Measurements from ENCODE around the gene VPS50.
"Not testable (repeated sequence)": the region's sequence is repeated elsewhere in the genome, so short reads cannot be mapped to it uniquely, and the experiment has no call there.

The VPS50 gene

DNA sequence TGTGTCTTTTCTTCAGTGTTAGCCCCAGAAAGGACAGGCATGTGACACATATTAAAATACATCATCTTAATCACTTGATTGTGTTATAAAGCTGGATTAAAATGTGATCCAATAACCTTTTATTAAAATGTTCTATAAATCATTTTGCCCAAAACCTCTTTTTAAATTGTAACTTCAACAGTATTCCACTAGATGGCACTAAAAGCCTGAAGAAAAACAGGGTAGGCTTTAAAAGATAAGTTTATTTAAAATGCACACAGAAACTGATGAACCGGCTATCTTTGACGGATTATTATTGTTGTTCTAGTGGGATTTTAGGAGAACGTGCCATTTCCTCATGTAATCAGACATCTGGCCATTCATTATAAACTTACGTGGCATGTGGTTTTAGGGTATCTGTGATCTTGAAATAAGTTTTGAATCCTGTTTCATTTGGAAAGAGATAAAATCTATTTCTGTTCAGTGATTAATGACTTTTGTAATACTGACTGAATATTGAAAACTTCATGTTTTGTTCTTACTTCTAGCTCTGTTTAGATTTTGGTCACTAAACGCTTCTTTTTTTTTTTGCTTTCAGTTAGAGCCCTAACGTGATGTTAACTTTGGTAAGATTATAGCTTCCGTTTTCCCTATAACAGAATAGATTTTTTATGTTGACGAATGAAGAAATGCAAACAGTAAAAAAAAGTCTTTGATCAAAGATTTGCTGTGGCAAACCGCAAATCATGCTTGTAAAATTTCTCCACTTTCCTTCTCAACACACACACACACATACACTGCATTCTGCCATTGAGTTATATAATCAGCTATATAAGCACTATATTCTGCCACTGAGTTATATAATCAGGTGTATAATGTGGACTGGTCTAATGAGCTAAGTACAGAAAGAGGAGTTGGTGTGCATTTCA, 13.6 kb downstream of the VPS50 start:
- DNase-seq = no peak

DNA sequence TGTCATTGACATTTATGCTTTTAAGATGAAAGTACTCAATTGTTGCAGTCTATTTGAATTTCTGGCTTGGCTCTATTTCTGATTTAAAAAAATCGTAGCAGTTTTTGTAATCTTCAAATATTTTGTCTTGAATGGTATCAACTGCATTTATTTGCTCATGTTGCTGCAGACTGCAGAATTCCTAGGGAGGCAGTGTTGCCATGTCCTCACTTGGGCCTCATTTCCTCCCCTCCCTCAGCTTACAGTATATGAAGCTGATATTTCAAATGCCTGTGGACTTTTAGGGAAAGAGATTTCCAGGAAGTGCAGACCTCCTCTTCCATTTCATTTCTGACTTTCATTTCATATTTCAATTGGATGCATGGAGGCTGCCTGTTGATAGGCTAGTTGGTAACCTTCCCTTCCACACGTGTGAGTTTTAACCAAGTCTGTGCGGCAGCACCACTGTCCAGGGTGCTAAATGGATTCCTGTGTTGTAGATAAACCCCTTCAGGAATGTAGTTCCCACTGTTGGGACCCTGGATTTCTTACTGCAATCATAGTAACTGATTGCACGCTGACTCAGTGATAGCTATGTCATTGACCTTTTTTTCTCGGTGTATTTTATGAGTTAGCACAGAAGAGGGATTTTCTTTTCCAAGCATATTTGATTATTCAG, 17.5 kb downstream of the VPS50 start:
- no peak for DNase-seq

DNA sequence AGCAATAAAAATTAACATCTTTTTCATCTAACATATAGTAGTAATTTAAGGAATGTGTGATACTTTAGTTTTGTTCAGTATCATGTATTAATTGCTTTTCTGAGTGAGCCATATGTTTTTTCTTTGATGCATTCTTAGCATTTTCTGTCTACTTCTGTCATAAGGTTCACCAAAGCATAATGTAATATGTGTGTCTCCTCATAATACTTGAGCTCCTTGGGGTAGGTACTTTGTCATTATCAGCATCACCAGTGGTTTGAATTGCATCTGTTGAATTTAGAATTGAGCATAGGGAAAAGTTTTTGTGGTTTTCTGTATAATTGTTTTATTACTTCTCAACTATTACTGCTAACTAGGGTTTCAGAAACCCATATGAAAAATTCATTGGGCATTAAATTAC, 26.5 kb downstream of the VPS50 start:
- DNase-seq = no peak

DNA sequence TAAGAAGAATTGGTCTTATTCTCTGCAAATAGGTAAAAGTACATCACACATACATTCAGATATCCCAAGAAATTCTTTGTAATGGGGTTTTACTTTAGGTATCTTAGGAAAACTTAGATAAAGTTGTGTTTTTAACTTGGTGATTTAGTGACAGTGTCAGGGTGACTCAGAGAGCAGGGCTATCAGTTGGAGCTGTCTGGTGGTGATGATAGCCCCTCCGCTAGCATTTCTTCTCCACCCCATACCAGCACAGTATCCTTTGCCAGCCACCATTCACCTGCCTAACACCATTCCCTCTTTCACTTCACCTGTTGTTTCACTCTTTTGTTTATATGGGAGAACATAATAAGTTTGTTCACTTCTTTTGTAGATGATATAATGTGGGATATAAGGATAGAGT, 30.4 kb downstream of the VPS50 start:
- no peak for DNase-seq

DNA sequence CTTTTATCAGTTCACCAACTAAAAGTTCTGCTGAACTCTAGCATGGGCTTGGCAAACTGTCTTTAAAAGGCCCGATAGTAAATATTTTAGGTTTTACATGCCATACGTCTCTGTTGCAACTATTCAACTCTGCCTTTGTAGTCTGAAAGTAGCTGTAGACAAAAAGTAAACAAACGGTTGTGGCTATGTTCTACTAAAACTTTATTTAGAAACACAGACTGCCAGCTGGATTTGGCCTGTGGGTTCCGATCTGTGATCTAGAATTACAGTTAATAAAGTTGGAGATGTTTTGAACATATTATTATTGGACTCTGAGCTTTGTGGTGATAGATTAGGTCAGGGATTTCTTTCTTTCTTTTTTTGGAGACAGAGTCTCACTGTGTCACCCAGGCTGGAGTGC, 33.1 kb downstream of the VPS50 start:
- no peak for DNase-seq

DNA sequence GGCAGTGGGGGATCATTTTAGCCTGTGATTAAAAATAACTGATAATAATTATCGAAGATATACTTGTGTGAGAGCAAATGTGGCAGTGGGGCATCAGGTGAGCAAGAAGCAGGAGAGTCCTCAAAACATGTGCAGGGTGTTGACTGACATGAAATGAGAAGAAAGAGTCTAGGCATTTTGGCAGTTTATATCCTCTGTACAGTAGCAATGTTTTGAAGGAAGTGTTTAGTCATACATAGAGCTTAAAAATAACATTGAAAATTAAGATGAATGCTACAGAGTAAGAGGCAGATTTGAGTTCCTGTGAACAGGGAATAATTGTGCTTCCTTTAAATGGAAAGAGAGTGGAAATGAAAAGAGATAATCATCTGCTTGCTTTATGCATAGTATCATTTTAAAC, 47.4 kb downstream of the VPS50 start:
- DNase-seq = no peak

DNA sequence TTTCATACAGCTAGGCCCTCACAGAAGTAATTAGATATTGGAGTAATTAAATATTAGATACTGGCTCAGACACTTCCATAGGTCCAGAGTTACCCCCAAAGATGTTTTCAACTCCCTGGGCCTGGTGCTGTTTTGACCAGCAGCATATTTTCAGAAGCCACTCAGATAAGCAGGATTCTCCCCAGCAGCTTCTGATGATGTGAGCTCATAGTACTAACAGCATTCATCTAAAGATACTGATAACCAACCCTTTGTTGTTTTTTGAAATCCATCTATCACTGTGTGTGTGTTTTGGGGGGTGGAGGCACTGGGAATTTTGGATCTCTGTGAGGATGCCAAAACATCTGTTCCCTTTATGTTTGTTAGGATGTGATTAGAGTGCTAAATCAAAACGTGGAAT, 52.7 kb downstream of the VPS50 start:
- DNase-seq = no peak

DNA sequence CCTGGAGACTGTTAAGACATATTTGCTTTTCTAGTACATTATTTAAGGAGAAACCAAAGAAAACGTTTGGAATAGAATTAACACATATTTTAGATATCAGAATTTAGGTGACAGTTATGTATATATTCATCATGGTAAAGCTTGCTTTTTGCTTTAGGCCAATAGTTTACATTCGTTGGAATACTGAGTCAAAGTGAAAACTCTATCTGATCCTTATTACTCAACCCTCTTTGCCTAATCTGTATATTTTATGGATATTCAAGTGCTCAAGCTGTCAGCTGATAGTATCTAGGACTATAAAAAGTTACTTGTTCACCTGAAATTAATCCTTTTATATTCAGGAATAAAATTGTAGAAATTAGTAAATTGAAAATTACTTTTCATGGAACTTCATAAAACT, 61.1 kb downstream of the VPS50 start:
- no peak for DNase-seq

DNA sequence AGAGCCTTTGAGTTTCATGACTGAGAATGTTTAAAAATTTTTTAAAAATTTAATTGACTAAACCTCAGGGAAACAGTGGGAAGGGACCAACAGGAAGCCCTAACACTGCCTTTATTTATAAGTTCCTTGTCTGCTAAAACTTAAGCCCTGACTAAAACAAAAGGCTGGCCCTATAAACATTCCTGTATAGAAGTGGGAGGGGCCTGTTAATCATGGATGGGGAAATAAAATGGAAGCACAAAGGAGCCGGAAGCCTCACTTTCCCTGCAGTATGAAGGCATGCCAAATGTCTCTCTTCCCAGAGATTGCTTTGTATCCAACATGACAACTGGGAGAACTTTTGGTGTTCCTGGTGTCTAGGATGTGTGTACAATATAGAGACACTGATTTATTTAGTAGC, 66.0 kb downstream of the VPS50 start:
- no peak for DNase-seq

DNA sequence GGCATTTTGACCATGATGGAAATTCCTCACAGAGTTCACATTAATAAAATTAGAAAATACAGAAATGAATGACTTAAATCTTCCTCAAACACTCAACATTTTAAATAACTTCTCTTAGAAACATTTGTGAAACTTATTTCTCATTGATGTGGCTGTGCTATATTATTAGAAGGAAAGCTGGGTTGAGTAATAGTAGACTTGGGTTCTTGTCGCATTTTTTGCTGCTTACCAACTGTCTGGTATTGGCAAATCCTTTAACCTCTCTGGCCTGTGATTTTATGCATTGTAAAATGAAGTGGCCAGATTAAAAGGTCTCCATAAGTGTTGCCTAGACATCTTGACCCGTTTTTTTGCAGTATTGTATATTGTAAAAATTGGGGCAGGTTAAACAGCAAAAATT, 66.5 kb downstream of the VPS50 start:
- no peak for DNase-seq

DNA sequence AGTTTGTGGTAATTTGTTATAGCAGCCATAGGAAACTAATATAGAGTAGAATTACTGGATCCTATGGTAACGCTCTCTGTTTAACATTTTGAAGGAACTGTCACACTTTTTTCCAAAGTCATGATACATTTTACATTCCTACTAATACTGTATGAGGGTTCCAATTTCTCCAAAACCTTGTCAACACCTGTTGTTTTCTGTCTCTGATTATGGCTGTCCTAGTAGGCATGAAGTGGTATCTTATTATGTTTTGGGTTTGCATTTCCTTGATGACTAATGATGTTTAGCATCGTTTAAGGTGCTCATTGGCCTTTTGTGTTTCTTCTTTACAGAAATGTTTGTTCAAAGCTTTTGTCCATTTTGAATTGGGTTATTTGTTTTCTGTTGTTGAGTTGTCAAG, 69.6 kb downstream of the VPS50 start:
- DNase-seq = no peak

DNA sequence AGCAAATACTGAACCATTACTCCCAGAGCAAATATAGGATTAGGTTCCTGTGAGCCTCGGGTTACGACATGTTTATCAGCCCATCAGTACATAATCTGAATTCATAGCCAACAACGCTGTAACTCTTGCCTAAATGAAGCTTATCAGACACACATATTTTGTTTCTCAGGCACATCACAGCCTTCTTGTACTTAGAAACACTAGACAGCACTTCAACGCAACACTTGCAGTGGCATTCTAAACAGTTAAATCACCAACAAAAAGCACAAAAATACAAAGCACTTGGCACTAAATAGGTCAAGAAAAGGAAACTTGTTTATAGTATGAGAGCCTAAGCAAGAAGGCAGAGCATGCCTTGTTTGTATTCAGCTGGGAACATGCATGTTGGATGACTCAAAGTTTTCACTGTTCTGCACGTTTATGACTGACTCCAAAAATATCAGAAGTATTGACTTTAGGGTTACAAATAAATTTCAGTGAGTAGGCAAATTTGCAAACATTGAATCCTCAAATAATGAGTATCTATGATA, 75.0 kb downstream of the VPS50 start:
- DNase-seq = no peak

DNA sequence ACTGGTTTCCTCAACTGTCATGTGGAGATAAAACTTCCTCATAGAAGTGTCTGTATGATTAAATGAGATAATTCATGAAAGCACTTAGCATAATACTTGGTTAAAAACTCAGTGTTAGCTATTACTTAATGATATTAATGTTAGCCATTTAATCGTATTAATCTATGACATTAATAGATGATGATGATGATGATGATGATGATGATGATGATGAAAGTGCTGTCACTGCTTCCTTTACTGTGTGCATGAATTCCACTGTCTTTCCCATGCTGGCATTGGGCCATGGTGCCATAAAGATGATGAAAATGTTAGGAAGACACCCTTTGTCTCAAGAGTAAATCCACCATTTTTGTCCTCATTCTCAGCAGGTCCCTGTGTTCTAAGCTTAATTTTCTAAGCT, 75.8 kb downstream of the VPS50 start:
- DNase-seq = no peak

DNA sequence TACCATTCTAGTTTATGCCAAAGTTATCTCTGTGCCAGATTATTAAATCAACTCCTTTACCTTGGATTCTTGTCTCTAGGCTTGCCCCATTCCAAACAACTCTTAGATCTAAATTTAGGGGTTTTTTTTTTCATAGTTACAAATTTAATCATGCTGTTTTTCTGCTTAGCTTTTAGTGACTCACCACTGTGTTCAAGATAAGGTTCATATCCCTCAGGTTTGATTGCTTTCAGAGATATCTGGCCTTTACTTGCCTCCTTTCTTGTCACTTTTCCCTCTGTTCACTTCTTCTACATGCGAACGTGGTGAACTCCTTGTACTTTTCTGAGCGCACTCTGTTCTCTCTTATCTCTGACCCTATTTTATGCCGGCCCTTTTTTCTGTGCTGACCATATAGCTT, 78.2 kb downstream of the VPS50 start:
- no peak for DNase-seq

DNA sequence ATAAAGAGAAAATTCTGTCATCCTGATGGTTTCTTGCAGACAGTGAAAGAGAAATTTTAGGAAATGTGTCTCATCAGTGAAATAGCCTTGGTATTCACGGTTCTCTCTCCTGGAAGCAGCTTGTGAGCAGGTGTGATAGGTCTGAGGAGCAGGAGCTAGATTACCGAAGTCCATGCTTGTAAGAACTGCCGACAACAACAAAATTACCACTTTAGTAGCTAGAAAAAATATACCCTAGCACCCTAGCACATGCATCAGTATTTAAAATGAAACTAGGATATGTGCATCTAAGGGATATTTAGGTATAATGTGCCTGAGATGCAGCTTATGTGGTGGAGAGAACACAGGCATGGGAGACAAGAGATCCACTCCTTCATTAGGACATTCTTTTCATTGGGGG, 82.3 kb downstream of the VPS50 start:
- DNase-seq = no peak

DNA sequence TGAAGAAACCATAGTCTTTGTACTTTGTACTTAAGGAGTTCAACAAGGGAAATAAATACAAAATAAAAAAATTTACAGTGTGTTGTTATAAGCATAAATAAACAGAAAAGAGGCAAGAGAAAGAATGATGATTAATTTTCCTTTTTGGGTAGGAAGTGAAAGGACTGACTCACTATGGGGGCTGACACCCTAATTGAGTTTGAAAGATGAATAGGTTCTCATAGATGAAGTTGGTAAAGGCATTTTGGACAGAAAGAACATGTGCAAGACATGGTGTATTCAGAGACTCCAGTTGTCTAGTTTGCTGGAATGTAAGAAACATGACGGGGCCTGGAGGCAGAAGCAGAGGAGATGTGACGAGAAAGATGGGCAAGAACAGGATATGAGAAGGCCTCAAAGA, 83.7 kb downstream of the VPS50 start:
- no peak for DNase-seq

DNA sequence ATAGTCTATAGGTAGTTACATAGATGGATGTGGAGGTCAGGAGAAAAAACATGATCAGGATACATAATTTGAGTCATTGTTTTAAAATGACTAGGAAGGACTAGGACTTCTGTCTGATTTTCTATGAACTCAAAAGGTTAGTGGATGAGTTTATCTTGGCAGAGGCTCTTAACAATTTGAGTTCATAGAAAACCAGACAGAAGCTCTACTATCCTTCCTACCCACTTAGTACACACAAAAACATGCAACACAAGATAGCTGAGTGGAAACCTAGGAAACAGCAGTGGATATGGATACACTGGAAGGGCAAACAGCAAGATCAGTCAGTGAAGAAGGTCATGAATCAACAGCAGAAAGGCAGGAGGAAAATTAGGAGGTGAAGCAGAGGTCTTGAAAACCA, 84.6 kb downstream of the VPS50 start:
- DNase-seq = no peak

DNA sequence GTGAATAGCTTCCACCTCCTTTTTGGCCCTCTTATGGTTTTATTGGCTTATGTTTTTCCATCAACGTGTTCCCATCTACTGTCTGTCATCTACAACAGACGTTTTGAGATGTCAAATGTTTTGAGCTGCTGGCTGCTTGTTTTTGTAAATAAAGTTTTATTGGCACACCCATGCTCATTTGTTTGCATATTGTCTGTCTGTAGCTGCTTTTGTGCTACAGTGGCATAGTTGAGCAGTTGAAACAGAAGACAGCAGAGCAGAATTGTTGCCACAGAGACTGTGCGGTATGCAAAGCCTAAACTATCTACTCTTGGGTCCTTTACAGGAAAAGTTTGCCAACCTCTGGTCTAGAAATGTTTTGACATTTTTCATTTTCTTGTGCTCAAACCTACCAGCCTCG, 88.7 kb downstream of the VPS50 start:
- DNase-seq = no peak

DNA sequence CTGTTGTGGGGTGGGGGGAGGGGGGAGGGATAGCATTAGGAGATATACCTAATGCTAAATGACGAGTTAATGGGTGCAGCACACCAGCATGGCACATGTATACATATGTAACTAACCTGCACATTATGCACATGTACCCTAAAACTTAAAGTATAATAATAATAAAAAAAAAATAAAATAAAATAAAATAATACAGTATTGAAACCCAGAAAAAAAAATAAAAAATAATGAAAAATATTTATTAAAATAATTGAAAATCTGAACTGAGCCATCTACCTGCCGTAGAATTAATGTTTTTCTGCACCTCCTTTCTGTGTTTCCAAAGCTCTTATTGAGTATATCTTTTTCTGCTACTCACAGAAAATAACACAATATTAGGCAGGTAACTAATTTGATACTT, 94.1 kb downstream of the VPS50 start:
- DNase-seq = not testable (repeated sequence)

DNA sequence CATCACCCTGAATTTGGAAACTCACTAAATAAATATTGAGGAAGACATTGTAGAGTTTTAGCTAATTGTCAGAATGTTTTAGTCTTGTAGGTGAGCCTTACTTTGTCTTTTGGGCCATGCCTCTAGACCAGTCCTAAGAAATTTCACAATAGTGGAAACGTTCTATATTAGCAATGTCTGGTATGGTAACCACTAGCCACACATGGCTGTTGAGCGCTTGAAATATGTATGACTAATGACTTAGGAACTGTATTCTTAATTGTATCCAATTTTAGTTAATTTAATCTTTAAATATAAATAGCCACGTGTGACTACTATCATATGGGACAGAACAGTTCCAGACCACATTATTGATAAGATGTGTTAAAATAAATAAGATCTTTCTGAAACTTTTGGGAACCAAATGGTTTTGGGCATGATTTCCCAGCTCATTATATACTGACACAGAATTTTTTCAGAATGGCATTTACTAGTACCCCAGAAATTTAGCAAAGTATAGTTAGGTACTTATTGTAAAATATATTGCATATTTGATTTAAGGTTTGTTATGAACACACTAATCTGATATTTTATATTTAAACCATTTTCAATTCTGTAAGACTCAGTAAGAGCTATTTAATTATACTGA, 95.0 kb downstream of the VPS50 start:
- DNase-seq = no peak

DNA sequence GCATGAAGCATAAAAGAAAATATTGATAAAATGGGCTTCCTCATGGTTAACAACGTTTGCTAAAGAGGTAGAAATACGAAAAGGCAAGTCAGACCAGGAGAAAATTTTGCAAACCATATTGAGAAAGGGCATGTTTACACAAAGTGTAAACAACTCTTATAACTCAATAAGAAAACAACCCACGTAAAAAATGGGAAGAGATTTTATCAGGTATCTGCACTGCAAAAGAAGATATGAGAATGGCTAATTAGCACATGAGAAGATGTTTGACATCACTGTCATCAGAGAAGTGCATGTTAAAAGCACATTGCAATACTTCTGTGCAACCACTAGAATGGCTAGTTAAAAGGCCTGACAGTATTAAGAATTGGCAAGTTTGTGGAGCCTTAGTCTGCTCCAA, 99.5 kb downstream of the VPS50 start:
- no peak for DNase-seq

DNA sequence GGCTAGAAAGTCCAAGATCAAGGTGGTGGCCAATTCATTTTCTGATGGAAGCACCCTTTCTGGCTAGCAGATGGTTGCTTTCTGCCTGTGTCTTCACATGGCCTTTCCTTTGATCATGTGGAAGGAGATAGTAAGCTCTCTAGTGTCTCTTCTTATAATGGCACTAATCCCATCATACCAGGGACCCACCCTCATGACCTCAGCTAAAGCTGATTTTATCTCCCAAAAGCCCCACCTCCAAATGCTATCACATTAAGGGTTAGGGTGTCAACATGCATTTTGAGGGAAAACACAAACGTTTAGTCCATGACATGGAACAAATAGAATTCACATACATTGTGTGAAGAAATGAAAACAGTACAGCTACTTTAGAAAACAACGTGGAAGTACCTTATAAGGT, 100.0 kb downstream of the VPS50 start:
- no peak for DNase-seq

DNA sequence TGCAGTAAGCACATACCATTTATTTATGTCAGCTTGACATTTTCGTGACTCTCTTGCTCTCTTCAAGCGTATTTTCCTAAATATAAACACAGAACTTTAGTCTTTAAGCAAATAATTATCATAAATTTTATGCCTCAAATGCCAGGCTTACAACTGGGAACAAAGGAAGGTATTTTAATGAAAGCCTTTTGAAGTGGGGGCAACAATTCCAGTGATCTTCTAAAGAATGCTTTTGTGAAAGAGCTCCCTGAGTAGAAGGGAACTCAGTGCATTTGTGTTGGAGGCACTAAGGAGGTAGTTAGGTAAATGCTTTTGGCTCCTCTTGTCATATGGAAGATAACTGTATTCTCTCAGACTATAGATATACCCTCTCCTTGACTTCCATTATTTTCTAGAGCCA, 104.9 kb downstream of the VPS50 start:
- no peak for DNase-seq

DNA sequence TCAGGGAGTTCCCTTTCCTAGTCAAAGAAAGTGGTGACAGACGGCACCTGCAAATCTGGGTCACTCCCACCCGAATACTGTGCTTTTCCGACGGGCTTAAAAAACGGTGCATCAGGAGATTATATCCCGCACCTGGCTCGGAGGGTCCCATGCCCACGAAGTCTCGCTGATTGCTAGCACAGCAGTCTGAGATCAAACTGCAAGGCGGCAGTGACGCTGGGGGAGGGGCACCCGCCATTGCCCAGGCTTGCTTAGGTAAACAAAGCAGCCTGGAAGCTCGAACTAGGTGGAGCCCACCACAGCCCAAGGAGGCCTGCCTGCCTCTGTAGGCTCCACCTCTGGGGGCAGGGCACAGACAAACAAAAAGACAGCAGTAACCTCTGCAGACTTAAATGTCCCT, 110.0 kb downstream of the VPS50 start:
- not testable (repeated sequence) for DNase-seq
